Colon (tissue), 2 donors: ENCODE measurements around the gene TRIM54.
"Not testable (repeated sequence)": the region's sequence is repeated elsewhere in the genome, so short reads cannot be mapped to it uniquely, and the experiment has no call there.

Experiments
- FAIRE-seq: peaks from 2 replicates; lab custom pipeline; 2012; peaks lifted over from hg19 to GRCh38; lab: Jason Lieb, UNC
- donor health status: control.
- donor health status: control.

TRIM54 gene

GRCh38 chr2:27256855-27257454 lies 25.3 kb upstream of the TRIM54 start:
- FAIRE-seq, result no peak

- no peak for FAIRE-seq
Observed at GRCh38 chr2:27258051-27258450, 24.2 kb upstream of the TRIM54 start.

- no peak for FAIRE-seq
Observed at GRCh38 chr2:27261241-27261925, 20.8 kb upstream of the TRIM54 start.

GRCh38 chr2:27261926-27262298 lies 20.3 kb upstream of the TRIM54 start:
- FAIRE-seq, result no peak

GRCh38 chr2:27262379-27263286 lies 19.6 kb upstream of the TRIM54 start, which contains the start of gene SLC30A3:
Gene SLC30A3 (minus strand): TSS chr2:27263047. CDS start chr2:27262906, 141 bp downstream.
- FAIRE-seq, result no peak

GRCh38 chr2:27263287-27264252 lies 18.7 kb upstream of the TRIM54 start:
- no peak for FAIRE-seq

GRCh38 chr2:27264253-27264752 lies 17.9 kb upstream of the TRIM54 start:
- no peak for FAIRE-seq

GRCh38 chr2:27264753-27265535 lies 17.3 kb upstream of the TRIM54 start:
- no peak for FAIRE-seq

GRCh38 chr2:27265536-27265870 lies 16.7 kb upstream of the TRIM54 start:
- FAIRE-seq, result no peak

GRCh38 chr2:27268296-27268695 lies 13.9 kb upstream of the TRIM54 start:
- not testable (repeated sequence) for FAIRE-seq

- no peak for FAIRE-seq
Observed at GRCh38 chr2:27270131-27270530, 12.1 kb upstream of the TRIM54 start.

GRCh38 chr2:27270670-27271069 lies 11.6 kb upstream of the TRIM54 start:
- no peak for FAIRE-seq

- no peak for FAIRE-seq
Observed at GRCh38 chr2:27271631-27272340, 10.4 kb upstream of the TRIM54 start.

GRCh38 chr2:27272537-27273522 lies 9.4 kb upstream of the TRIM54 start:
- not testable (repeated sequence) for FAIRE-seq

GRCh38 chr2:27275211-27276150 lies 6.7 kb upstream of the TRIM54 start, which contains the start of gene DNAJC5G:
Gene DNAJC5G (plus strand): TSS chr2:27275433. CDS start chr2:27276729, 1,296 bp downstream.
- FAIRE-seq, result no peak

- no peak for FAIRE-seq
Observed at GRCh38 chr2:27278010-27278409, 4.2 kb upstream of the TRIM54 start.

- FAIRE-seq, result no peak
Observed at GRCh38 chr2:27280826-27281225, 1.4 kb upstream of the TRIM54 start.

- no peak for FAIRE-seq
Observed at GRCh38 chr2:27281442-27281841, 787 bp upstream of the TRIM54 start.
